ENCODE data around the gene KRTAP19-4. TPM values are rescaled to one million over a fixed set of nuclear protein-coding genes. Genes with fewer than 3 reads are reported as not detected.

Gene KRTAP19-4, protein sequence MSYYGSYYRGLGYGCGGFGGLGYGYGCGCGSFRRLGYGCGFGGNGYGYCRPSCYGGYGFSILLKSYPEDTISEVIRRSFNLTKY
- not detected in 2 replicates for total RNA-seq

DNA sequence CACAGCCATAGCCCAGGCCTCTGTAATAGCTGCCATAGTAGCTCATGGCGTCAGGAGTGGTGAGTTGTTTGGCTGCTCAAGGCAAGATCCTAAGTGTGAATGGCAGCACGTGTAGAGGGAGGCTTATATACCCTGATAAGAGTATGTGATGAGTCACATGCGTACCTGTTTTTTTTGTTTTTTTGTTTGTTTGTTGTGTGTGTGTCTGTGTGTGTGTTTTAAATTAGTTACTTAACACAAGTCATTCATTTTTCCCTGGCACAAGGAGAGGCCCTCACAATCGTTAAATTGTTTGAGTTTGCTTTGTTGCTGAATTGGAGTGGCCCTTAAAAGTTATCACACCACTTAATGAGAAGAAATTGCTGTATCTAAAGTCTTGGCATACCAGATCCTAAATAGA, at the start of gene KRTAP19-4:
Gene KRTAP19-4 (minus strand): TSS at position 101 of the 400 bp plus-strand sequence. CDS start 55 bp downstream, at position 46.

DNA sequence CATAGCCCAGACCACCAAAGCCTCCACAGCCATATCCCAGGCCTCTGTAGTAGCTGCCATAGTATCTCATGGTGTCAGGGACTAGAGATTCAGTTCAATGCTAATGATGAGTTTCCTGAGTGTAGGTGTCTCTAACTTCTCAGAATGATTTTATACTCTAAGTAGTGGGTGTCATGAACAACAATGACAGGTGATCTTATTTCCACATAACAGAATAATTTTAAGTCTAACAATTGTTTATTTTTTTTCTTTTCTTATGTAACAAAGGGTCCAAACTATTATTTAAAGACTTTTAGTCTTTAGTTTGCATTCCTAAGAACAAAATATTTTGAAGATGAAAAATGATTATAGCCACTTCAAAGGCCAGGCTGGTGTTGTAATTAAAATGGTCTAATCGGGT, 44.8 kb upstream of the KRTAP19-4 start, which contains the start of gene KRTAP19-6:
Gene KRTAP19-6 (minus strand): TSS at position 101 of the 400 bp plus-strand sequence. CDS start 31 bp downstream, at position 70.

GRCh38 chr21:30502041-30502440, 5.1 kb upstream of the KRTAP19-4 start, which contains the start of gene KRTAP19-5:
TSS of gene KRTAP19-5 (minus strand) at chr21:30502141. CDS start at chr21:30502090, 51 bp downstream.

GRCh38 chr21:30491963-30492428, 5.0 kb downstream of the KRTAP19-4 start, which contains the start of gene KRTAP19-3:
TSS of gene KRTAP19-3 (minus strand) at chr21:30492013. CDS start at chr21:30491957, 56 bp downstream.

GRCh38 chr21:30487336-30487735, 9.6 kb downstream of the KRTAP19-4 start, which contains the start of gene KRTAP19-2:
TSS of gene KRTAP19-2 (minus strand) at chr21:30487436. CDS start at chr21:30487348, 88 bp downstream.

GRCh38 chr21:30480145-30480544, 16.8 kb downstream of the KRTAP19-4 start, which contains the start of gene KRTAP19-1:
TSS of gene KRTAP19-1 (minus strand) at chr21:30480367. CDS start at chr21:30480317, 50 bp downstream.

Other genes starting within 250 kb of the KRTAP19-4 start
- gene KRTAP24-1, start 214.2 kb downstream of the KRTAP19-4 start, total RNA-seq: not detected in 2 replicates
- gene KRTAP25-1, start 207.7 kb downstream of the KRTAP19-4 start, total RNA-seq: not detected in 2 replicates
- not detected in 2 replicates for gene KRTAP26-1, start 176.8 kb downstream of the KRTAP19-4 start, total RNA-seq
- not detected in 2 replicates for gene KRTAP27-1, start 159.5 kb downstream of the KRTAP19-4 start, total RNA-seq
- not detected in 2 replicates for gene KRTAP23-1, start 148.6 kb downstream of the KRTAP19-4 start, total RNA-seq
- gene KRTAP13-2, start 124.9 kb downstream of the KRTAP19-4 start, total RNA-seq: not detected in 2 replicates
- gene KRTAP13-1, start 101.1 kb downstream of the KRTAP19-4 start, total RNA-seq: not detected in 2 replicates
- not detected in 2 replicates for gene KRTAP13-3, start 71.2 kb downstream of the KRTAP19-4 start, total RNA-seq
- gene KRTAP13-4, start 66.9 kb downstream of the KRTAP19-4 start, total RNA-seq: not detected in 2 replicates
- gene KRTAP15-1, start 56.9 kb downstream of the KRTAP19-4 start, total RNA-seq: not detected in 2 replicates
- gene KRTAP19-1, start 16.8 kb downstream of the KRTAP19-4 start, total RNA-seq: not detected in 2 replicates
- not detected in 2 replicates for gene KRTAP19-2, start 9.7 kb downstream of the KRTAP19-4 start, total RNA-seq
- gene KRTAP19-3, start 5.2 kb downstream of the KRTAP19-4 start, total RNA-seq: not detected in 2 replicates
- not detected in 2 replicates for gene KRTAP19-5, start 5.0 kb upstream of the KRTAP19-4 start, total RNA-seq
- not detected in 2 replicates for gene KRTAP19-6, start 44.7 kb upstream of the KRTAP19-4 start, total RNA-seq
- not detected in 2 replicates for gene KRTAP19-7, start 64.1 kb upstream of the KRTAP19-4 start, total RNA-seq
- gene KRTAP22-2, start 93.2 kb upstream of the KRTAP19-4 start, total RNA-seq: not detected in 2 replicates
- gene KRTAP6-3, start 95.3 kb upstream of the KRTAP19-4 start, total RNA-seq: not detected in 2 replicates
- gene KRTAP6-2, start 101.7 kb upstream of the KRTAP19-4 start, total RNA-seq: not detected in 2 replicates
- not detected in 2 replicates for gene KRTAP22-1, start 103.9 kb upstream of the KRTAP19-4 start, total RNA-seq
- not detected in 2 replicates for gene KRTAP6-1, start 116.8 kb upstream of the KRTAP19-4 start, total RNA-seq
- gene KRTAP20-1, start 119.3 kb upstream of the KRTAP19-4 start, total RNA-seq: not detected in 2 replicates
- gene KRTAP20-4, start 123.5 kb upstream of the KRTAP19-4 start, total RNA-seq: not detected in 2 replicates
- not detected in 2 replicates for gene KRTAP20-2, start 138.0 kb upstream of the KRTAP19-4 start, total RNA-seq
- not detected in 2 replicates for gene KRTAP20-3, start 145.7 kb upstream of the KRTAP19-4 start, total RNA-seq
- not detected in 2 replicates for gene KRTAP21-3, start 221.6 kb upstream of the KRTAP19-4 start, total RNA-seq